Stimulated activated CD4-positive, alpha-beta T cell treated with anti-CD3 and anti-CD28 coated beads, TNF-alpha, amount 100 ng/mL, for 48 hours (primary cell): ENCODE measurements around the gene TCAP.
A peak's percentile ranks its signal among the peaks of the same experiment; 100 is the strongest.
"Not testable (repeated sequence)": the region's sequence is repeated elsewhere in the genome, so short reads cannot be mapped to it uniquely, and the experiment has no call there.

Source experiments
- DNase-seq, 3 donors: peaks; one replicate each; pipeline ENCODE4 v3.0.0-alpha.2; 2020; ENCODE audit warnings: low read depth in 3 of 3

The TCAP gene

DNA sequence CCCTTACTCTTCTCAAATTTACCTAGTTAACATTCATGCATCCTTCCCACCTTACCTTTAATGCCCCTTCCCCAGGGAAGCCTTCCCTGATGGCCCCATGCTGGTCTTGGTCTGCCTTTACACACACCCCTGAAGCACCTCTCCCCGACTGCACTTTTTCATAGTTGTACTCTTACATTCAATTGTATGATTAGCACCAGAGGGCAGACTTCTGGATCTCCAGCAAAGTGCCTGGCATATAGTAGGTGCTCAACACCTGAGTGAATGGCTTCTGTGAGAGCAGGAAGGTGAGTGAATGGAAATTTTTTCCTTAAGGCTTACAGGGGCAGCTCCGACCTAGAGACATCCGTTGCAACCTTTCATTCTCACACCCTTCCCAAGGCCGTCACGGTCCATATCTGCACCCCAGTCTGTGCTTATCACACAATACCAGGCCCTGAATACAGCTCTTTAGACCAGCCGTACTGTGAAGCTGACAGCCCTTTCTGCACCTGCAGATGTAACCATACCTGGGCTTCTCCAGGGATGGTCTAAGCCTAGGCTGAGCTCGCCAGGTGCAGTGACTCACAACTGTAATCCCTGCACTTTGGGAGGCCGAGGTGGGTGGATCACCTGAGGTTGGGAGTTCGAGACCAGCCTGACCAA, 18.3 kb downstream of the TCAP start:
- no peak for DNase-seq

- no peak for DNase-seq
These were observed 19.4 kb downstream of the TCAP start for GRCh38 chr17:39684369-39685192.

GRCh38 chr17:39687101-39687545, 22.0 kb downstream of the TCAP start:
- DNase-seq: no peak

DNA sequence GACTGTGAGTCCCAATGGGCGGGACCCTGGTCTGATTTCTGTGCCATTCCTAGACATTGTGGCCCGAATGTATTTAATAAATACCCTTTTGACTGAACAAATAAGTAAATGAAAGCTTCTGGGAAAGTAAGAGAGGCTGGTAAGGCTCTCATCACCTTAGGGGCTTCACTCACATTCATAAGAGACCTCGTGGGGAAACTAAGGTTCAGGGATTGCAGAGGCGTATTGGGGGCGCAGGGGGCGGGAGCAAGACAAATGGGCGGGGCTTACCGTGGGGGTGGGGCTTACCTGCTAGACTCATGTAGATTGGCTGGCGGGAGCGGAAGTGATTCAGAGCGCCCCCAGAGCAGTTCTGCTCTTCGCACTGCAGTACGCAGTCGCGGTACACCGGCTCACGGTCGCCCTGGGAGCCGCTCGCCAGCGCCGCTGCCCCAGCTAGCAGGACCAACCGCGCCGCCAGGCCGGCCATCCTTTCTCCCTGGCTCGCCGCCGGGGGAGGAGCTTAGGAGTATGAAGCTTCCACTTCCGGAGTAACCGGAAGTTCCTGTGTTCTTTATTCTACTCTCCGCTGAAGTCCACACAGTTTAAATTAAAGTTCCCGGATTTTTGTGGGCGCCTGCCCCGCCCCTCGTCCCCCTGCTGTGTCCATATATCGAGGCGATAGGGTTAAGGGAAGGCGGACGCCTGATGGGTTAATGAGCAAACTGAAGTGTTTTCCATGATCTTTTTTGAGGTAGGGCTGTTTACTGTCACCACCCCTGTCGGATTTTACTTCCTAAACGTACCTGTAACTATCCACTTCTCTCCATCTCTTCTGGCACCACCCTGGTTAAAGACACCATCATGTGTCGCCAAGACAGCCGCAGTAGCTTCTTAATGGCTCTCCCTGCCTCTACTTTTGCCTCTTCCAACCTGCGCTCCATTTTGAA, 22.7 kb downstream of the TCAP start, which contains the start of gene PGAP3:
Gene PGAP3, minus strand, starts transcription at position 512 of the 929 bp plus-strand sequence. Its CDS starts 43 bp downstream, at position 469.
- DNase-seq: peak; percentile 70 to 85 (median 81)

- DNase-seq: no peak
These were observed 23.3 kb downstream of the TCAP start for GRCh38 chr17:39688475-39688835.

DNA sequence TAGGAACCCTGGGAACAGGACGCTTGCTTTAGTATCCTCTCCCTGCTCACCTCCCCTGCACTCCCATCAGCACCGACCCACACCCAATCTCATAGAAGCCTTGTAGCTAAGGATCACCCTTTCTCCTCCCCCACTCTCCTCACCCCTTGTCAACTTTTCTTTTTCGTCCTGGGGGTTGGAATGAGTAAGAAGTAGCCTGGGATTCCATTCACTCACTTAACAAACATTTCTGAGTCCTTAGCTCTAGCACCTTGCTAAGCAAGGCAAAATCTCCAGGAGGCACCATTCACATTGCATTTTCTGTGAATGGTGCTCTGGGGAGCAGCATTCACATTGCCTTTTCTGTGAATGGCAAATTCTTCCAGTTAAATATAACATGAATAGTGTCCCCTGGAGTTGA, 23.8 kb downstream of the TCAP start:
- DNase-seq: no peak

DNA sequence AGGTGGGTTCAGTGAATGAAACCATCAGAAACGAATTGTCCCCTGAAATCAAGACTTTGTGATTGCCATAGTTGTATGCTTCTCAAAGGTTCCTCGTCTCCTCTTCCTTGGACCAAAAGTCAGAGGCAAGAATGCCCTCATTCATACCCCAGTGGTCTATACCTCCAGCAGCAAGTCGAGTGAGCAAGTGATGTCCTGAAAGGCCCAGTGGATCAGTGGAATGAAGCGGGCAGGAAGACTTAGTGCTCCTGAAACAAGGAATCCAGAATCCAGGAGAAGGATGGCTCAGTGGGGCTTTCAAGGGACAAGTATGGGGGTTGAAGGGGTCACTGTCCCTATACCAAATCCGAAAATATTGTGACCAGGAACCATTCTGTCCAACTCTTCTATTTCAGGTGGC, 29.4 kb downstream of the TCAP start:
- no peak for DNase-seq

DNA sequence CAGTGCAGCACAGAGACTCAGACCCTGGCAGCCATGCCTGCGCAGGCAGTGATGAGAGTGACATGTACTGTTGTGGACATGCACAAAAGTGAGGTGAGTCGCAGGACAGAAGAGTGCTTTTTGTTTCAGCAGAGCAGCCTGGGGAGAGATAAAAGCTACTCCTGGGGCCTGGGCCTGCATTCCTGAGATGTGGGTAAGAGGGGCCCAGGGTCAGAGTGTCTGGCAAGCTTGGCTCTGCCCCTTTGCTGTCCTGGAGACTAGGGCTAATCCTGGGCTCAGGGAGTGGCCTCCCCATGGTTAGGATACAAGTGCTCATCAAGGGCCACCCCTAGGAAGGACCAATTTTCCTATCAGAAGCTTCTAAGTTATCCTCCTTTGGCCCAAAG, 29.9 kb downstream of the TCAP start:
- DNase-seq: no peak

DNA sequence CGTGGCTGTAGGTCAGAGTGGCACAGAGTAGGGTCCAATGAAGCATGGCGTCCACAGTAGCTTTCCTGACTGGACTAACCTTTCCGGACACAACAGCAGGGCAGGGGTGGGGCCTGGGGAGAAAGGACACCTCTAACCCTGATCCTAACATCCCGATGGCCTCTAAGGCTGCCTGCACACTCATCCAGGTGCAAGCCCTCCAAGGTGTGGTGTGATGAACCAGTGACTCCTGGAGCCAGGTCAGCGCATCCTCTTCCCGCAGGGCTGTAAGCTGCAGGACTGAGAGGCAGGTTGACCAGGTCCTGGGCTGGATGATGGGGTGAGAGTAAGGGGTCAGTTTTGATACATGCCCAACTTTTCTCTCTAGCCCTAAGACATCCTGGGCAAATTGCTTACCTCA, 31.6 kb downstream of the TCAP start:
- DNase-seq: no peak

DNA sequence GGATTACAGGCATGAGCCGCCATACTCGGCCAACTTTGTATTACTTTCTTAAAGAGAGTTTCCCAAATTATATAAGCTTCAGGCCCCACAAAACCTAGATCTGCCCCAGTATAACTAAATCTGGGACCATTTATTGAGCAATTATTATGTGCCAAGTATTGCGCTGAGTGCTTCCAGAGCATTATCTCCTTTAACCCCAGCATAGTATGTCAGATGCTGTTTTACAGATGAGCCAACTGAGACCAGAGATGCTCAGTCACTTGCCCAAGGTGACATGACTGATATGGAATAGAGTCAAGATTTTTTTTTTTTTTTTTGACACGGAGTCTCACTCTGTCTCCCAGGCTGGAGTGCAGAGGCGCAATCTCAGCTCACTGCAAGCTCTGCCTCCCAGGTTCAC, 32.8 kb downstream of the TCAP start:
- no peak for DNase-seq

DNA sequence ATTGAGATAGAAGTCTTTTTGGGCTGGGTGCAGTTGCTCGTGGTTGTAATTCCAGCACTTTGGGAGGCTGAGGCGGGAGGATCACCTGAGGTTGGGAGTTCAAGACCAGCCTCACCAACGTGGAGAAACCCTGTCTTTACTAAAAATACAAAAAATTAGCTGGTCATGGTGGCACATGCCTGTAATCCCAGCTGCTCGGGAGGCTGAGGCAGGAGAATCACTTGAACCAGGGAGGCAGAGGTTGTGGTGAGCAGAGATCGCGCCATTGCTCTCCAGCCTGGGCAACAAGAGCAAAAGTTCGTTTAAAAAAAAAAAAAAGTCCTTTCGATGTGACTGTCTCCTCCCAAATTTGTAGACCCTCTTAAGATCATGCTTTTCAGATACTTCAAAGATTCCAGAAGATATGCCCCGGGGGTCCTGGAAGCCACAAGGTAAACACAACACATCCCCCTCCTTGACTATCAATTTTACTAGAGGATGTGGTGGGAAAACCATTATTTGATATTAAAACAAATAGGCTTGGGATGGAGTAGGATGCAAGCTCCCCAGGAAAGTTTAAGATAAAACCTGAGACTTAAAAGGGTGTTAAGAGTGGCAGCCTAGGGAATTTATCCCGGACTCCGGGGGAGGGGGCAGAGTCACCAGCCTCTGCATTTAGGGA, 34.1 kb downstream of the TCAP start:
- DNase-seq: not testable (repeated sequence)

DNA sequence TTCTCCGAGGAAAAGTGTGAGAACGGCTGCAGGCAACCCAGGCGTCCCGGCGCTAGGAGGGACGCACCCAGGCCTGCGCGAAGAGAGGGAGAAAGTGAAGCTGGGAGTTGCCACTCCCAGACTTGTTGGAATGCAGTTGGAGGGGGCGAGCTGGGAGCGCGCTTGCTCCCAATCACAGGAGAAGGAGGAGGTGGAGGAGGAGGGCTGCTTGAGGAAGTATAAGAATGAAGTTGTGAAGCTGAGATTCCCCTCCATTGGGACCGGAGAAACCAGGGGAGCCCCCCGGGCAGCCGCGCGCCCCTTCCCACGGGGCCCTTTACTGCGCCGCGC, 34.6 kb downstream of the TCAP start, which contains the start of gene ERBB2:
Gene ERBB2, plus strand, starts transcription at position 247 of the 330 bp plus-strand sequence. CDS start 175 bp downstream, outside the sequence.
- DNase-seq: no peak

GRCh38 chr17:39700148-39700987, 35.2 kb downstream of the TCAP start:
- no peak for DNase-seq

GRCh38 chr17:39701012-39701783, 36.0 kb downstream of the TCAP start:
- DNase-seq: no peak

- DNase-seq: no peak
These were observed 36.8 kb downstream of the TCAP start for GRCh38 chr17:39701784-39702422.

DNA sequence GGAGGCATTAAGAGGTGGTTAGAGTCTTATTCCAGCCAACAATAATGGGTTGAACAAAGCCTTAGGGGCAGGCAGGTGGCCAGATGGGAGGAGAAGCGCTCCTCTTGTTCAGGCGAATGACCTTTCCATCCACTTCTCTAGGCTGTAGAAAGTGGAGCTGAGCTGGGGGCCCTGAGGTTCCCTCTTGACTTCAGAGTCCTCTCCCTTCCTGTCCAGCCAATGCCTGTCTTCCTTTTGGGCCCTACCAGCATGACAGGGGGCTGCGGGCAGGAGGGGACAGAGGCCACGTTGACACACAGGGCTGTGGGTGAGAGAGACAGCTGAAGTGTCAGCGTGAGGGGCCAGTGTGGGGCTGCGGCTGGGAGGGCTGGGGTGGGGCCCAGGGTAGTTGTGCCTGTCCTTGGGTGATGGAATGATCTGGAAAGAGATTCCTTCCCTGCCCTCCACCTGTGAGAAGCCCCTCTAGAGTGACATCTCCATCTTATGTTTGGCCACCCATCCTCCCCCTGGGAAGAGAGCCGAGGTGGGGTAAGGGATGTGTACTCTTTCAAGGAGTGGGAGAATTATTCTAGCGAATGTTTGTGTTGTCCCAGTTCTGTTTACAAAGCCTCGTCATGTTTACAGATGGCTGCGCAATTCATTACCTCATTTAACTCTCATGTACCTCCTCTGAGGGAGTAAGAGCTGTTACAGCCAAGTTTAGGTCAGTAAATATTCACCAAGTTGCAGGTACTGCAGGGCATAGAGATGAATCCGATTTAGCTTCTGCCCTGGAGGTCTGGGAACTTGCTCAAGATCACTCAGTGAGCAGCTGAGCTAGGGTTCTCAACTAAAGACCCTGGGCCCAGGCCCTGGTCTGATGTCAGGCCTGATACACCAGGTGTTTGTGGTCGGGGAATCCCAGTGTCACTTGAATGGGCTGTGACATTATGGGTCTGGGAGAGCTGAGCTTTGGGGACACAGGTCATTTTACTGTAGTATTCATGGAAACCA, 38.0 kb downstream of the TCAP start:
- DNase-seq: no peak

DNA sequence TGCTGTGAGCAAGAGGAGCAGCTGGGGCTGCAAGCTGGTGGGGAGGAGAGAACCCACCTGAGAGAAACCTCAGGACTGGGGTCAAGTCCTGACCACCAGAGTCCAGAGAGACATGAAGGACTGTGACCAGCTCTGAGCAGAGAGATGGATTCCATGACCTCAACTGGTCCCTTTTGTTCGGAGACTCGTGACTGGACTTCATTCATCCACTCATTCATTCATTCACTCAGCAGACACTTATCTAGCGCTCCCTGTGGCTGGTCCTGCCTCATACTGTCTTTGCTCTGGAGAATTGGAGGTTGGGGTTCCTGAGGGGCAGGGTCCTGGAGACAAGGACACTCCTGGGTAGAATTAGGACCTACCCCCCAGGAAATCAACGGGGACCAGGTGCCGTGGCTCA, 38.8 kb downstream of the TCAP start:
- no peak for DNase-seq
